Testis (tissue), 2 donors: ENCODE data around the gene VGLL4.

Source experiments
- POLR2A ChIP-seq: fragments of 450-650 bp; IDR thresholded peaks from one replicate; pipeline ENCODE4 v1.6.1; 2017; ENCODE audit warnings: antibody characterized with exemption, mild to moderate bottlenecking, moderate library complexity
- TF ChIP-seq, protein P1 (sequence below), 3 experiments: fragments of 450-650 bp in 2 of 3; fragments of 200-600 bp in 1 of 3; sonication (generic) in 1 of 3; IDR thresholded peaks; one replicate each; pipeline ENCODE4 v1.5.1; 2016 to 2019; ENCODE audit warnings: antibody characterized with exemption in 3 of 3, mild to moderate bottlenecking in 2 of 3, moderate library complexity in 1 of 3

DNA sequence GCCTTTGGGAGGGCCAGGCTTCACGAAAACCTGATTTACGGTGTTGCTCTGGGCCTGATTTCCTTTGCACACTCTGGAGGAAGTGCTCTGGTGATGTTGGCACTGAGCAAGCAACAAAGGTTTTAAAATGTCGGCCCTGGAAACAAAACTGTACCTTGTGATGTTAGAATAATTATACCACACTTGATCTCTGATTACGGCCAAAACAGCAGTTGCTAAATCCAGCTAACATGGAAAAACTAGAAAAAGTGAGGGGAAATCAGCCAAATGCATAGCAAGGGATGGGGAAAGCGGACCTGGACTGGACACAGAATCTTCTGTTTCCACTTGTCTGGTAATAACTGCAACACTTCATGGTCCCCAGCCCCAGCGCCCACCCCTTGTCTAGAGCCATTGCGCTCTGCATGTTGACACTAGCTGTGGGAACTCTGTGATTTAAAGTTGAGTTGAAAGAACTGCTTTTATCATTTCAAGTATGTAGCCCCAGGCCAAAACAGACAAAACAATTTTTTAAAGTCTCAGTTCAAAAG is 120.1 kb downstream of the VGLL4 start:
- TF ChIP-seq, protein P1, sequence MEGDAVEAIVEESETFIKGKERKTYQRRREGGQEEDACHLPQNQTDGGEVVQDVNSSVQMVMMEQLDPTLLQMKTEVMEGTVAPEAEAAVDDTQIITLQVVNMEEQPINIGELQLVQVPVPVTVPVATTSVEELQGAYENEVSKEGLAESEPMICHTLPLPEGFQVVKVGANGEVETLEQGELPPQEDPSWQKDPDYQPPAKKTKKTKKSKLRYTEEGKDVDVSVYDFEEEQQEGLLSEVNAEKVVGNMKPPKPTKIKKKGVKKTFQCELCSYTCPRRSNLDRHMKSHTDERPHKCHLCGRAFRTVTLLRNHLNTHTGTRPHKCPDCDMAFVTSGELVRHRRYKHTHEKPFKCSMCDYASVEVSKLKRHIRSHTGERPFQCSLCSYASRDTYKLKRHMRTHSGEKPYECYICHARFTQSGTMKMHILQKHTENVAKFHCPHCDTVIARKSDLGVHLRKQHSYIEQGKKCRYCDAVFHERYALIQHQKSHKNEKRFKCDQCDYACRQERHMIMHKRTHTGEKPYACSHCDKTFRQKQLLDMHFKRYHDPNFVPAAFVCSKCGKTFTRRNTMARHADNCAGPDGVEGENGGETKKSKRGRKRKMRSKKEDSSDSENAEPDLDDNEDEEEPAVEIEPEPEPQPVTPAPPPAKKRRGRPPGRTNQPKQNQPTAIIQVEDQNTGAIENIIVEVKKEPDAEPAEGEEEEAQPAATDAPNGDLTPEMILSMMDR (IDR thresholded peaks at IDR 0.05) = no peak
- no peak for TF ChIP-seq POLR2A
